ENCODE results near the gene TMEM266.

TMEM266 gene

GRCh38 chr15:76060118-76060989, 569 bp downstream of the TMEM266 start (continued):
- no peak for TF ChIP-seq POU6F1 (CRISPR knock-in tag; IDR thresholded peaks at IDR 0.05; ENCODE audit: borderline replicate concordance, low read depth)

GRCh38 chr15:76061700-76062099, 1.9 kb downstream of the TMEM266 start:
- no peak for ATAC-seq
- no peak for TF ChIP-seq ZFP3 (CRISPR knock-in tag; IDR thresholded peaks at IDR 0.05)
- no peak for TF ChIP-seq TOX (CRISPR knock-in tag; IDR thresholded peaks at IDR 0.05; ENCODE audit: borderline replicate concordance)
- TF ChIP-seq ISL1 (CRISPR knock-in tag; IDR thresholded peaks at IDR 0.05), result no peak
- no peak for TF ChIP-seq ZNF565 (CRISPR knock-in tag; conservative IDR thresholded peaks at IDR 0.05; ENCODE audit: low read depth)
- TF ChIP-seq CSDC2 (CRISPR knock-in tag; IDR thresholded peaks at IDR 0.05), result no peak
- TF ChIP-seq ZC3H10 (CRISPR knock-in tag; IDR thresholded peaks at IDR 0.05), result no peak
- no peak for TF ChIP-seq CREB5 (CRISPR knock-in tag; IDR thresholded peaks at IDR 0.05; ENCODE audit: low read depth)
- TF ChIP-seq CSRNP3 (CRISPR knock-in tag; IDR thresholded peaks at IDR 0.05), result no peak
- TF ChIP-seq GLIS3 (CRISPR knock-in tag; IDR thresholded peaks at IDR 0.05), result no peak

GRCh38 chr15:76062286-76062685, 2.5 kb downstream of the TMEM266 start:
- ATAC-seq, result no peak
- TF ChIP-seq ZNF8 (CRISPR knock-in tag; IDR thresholded peaks at IDR 0.05) (no peak), CSRNP3 (CRISPR knock-in tag; IDR thresholded peaks at IDR 0.05) (no peak), BACH2 (CRISPR knock-in tag; IDR thresholded peaks at IDR 0.05; ENCODE audit: borderline replicate concordance) (no peak), ISL1 (CRISPR knock-in tag; IDR thresholded peaks at IDR 0.05) (no peak), PPARA (CRISPR knock-in tag; IDR thresholded peaks at IDR 0.05; ENCODE audit: borderline replicate concordance) (no peak), ARNTL (CRISPR knock-in tag; IDR thresholded peaks at IDR 0.05; ENCODE audit: borderline replicate concordance, low read depth) (no peak), ZC3H10 (CRISPR knock-in tag; IDR thresholded peaks at IDR 0.05) (no peak)

GRCh38 chr15:76064375-76064774, 4.6 kb downstream of the TMEM266 start:
- no peak for ATAC-seq
- TF ChIP-seq GLIS3 (CRISPR knock-in tag; IDR thresholded peaks at IDR 0.05) (no peak), ZNF565 (CRISPR knock-in tag; conservative IDR thresholded peaks at IDR 0.05; ENCODE audit: low read depth) (no peak), POU6F1 (CRISPR knock-in tag; IDR thresholded peaks at IDR 0.05; ENCODE audit: borderline replicate concordance, low read depth) (no peak), SNAI2 (CRISPR knock-in tag; IDR thresholded peaks at IDR 0.05) (no peak), ISL1 (CRISPR knock-in tag; IDR thresholded peaks at IDR 0.05) (no peak), PPARA (CRISPR knock-in tag; IDR thresholded peaks at IDR 0.05; ENCODE audit: borderline replicate concordance) (no peak)

- ATAC-seq, result no peak
- TF ChIP-seq BACH2 (CRISPR knock-in tag; IDR thresholded peaks at IDR 0.05; ENCODE audit: borderline replicate concordance) (no peak), TSHZ2 (CRISPR knock-in tag; IDR thresholded peaks at IDR 0.05) (no peak), ZFP30 (CRISPR knock-in tag; IDR thresholded peaks at IDR 0.05) (no peak), GLIS3 (CRISPR knock-in tag; IDR thresholded peaks at IDR 0.05) (no peak), ISL1 (CRISPR knock-in tag; IDR thresholded peaks at IDR 0.05) (no peak), ZNF70 (CRISPR knock-in tag; IDR thresholded peaks at IDR 0.05) (no peak), ZC3H10 (CRISPR knock-in tag; IDR thresholded peaks at IDR 0.05) (no peak), PPARA (CRISPR knock-in tag; IDR thresholded peaks at IDR 0.05; ENCODE audit: borderline replicate concordance) (no peak), CSRNP3 (CRISPR knock-in tag; IDR thresholded peaks at IDR 0.05) (no peak), ZNF8 (CRISPR knock-in tag; IDR thresholded peaks at IDR 0.05) (no peak), TCF4 (CRISPR knock-in tag; IDR thresholded peaks at IDR 0.05; ENCODE audit: borderline replicate concordance) (no peak), TOX (CRISPR knock-in tag; IDR thresholded peaks at IDR 0.05; ENCODE audit: borderline replicate concordance) (no peak), OSR1 (CRISPR knock-in tag; IDR thresholded peaks at IDR 0.05) (no peak)
Observed at GRCh38 chr15:76065245-76065644, 5.5 kb downstream of the TMEM266 start.
